Thoracic aorta (tissue), 2 donors: ENCODE results near the gene GMPPB. TPM values are rescaled to one million over a fixed set of nuclear protein-coding genes. Genes with fewer than 3 reads are reported as not detected.

Experiments used
- ATAC-seq: fragments of 150-250 bp; one replicate; pipeline ENCODE4 v1.8.0; 2017; ENCODE audit warnings: low read depth; ENCODE audit not compliant: insufficient number of reproducible peaks, low FRiP score
- DNase-seq: peaks from one replicate; pipeline ENCODE4 v3.0.0-alpha.2; 2020; ENCODE audit warnings: low spot score
- H3K27ac ChIP-seq, 2 donors: fragments of 200-600 bp; sonication (generic); 1 replicate in 1 of 2; 2 replicates in 1 of 2; pipeline ENCODE4 v1.5.1; 2016; ENCODE audit warnings: mild to moderate bottlenecking in 2 of 2, moderate library complexity in 2 of 2
- H3K27me3 ChIP-seq: fragments of 200-600 bp; sonication (generic); replicated peaks from 2 replicates; pipeline ENCODE4 v1.6.0; 2016; ENCODE audit warnings: mild to moderate bottlenecking; ENCODE audit not compliant: insufficient read depth
- H3K36me3 ChIP-seq: fragments of 200-600 bp; sonication (generic); one replicate; pipeline ENCODE4 v1.5.1; 2016
- H3K4me1 ChIP-seq, 2 donors: fragments of 200-600 bp; sonication (generic); 1 replicate in 1 of 2; 2 replicates in 1 of 2; pipeline versions ENCODE4 v1.5.1 to v1.6.0; 2016; ENCODE audit warnings: low read depth in 2 of 2, mild to moderate bottlenecking in 1 of 2; ENCODE audit not compliant: control insufficient read depth in 1 of 2
- H3K4me3 ChIP-seq: fragments of 200-600 bp; sonication (generic); 2 replicates; pipeline ENCODE4 v1.5.1; 2016; ENCODE audit warnings: mild to moderate bottlenecking
- H3K9me3 ChIP-seq: fragments of 200-600 bp; sonication (generic); 2 replicates; pipeline ENCODE4 v1.5.1; 2016
- total RNA-seq, 2 donors: library from RNA; depleted of rRNA; stranded (reverse); fragments of >200 nt; gene quantifications; one replicate each; pipeline versions ENCODE4 v1.1.0 to v1.2.3, GENCODE V29; 2016
- TF ChIP-seq, protein P1 (sequence below): fragments of 200-600 bp; sonication (generic); IDR thresholded peaks from one replicate; pipeline ENCODE4 v1.5.1; 2019; ENCODE audit warnings: antibody characterized with exemption

GMPPB gene
- total RNA-seq, 2 donors from 2014 or later = 30.5 to 43.1 TPM

GRCh38 chr3:49671291-49672288, 52.2 kb downstream of the GMPPB start:
- Histone ChIP-seq H3K36me3 (peaks cover 9% of the 10 kb centered on the region), H3K4me1 (peaks cover 11 to 16% of the 10 kb centered on the region in 2 donors), H3K4me3 (no peak overlapping the region), H3K27me3 (no peaks in the 10 kb centered on the region), H3K27ac (no peak overlapping the region), H3K9me3 (no peaks in the 10 kb centered on the region)
- no peak for ATAC-seq
- DNase-seq = no peak
- TF ChIP-seq, protein P1, sequence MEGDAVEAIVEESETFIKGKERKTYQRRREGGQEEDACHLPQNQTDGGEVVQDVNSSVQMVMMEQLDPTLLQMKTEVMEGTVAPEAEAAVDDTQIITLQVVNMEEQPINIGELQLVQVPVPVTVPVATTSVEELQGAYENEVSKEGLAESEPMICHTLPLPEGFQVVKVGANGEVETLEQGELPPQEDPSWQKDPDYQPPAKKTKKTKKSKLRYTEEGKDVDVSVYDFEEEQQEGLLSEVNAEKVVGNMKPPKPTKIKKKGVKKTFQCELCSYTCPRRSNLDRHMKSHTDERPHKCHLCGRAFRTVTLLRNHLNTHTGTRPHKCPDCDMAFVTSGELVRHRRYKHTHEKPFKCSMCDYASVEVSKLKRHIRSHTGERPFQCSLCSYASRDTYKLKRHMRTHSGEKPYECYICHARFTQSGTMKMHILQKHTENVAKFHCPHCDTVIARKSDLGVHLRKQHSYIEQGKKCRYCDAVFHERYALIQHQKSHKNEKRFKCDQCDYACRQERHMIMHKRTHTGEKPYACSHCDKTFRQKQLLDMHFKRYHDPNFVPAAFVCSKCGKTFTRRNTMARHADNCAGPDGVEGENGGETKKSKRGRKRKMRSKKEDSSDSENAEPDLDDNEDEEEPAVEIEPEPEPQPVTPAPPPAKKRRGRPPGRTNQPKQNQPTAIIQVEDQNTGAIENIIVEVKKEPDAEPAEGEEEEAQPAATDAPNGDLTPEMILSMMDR = peak; percentile 65

DNA sequence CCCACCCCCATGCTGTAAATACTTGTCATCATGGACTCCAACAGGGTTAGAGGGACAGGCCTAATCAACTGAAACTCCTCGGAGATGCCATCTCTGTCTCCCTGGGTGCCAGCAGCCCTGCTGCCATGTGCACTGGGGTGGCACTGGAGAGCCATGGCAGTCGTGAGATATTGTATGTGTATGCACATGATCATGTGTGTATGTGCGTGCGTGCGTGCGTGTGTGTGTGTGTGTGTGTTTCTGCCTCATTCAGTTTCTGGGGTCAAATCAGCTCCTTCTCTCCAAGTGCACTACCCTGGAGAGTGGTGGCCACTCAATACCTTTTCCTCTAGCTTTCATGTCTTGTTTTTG, 52.8 kb downstream of the GMPPB start:
- ATAC-seq = no peak
- Histone ChIP-seq H3K4me3 (no peak overlapping the region), H3K36me3 (peaks cover 2% of the 10 kb centered on the region), H3K27me3 (no peaks in the 10 kb centered on the region), H3K9me3 (no peaks in the 10 kb centered on the region), H3K4me1 (peaks cover 11 to 16% of the 10 kb centered on the region in 2 donors), H3K27ac (no peak overlapping the region)
- TF ChIP-seq, protein P1 = no peak
- no peak for DNase-seq

Other genes with a start within 250 kb of the GMPPB start
- gene BSN, start 169.5 kb downstream of the GMPPB start, total RNA-seq = under 1 TPM; 0.27 to 0.35 TPM
- gene APEH, start 49.6 kb downstream of the GMPPB start, total RNA-seq = 100 to 1,000 TPM in 1 of 2 donors, 10 to 100 TPM in 1; 57.6 to 108 TPM
- 1 to 10 TPM; 8.3 to 9.2 TPM for gene MST1, start 34.5 kb downstream of the GMPPB start, total RNA-seq
- 10 to 100 TPM; 28.3 to 29.4 TPM for gene RNF123, start 34.4 kb downstream of the GMPPB start, total RNA-seq
- 1 to 10 TPM; 3.0 to 5.8 TPM for gene AMIGO3, start 4.3 kb downstream of the GMPPB start, total RNA-seq
- 10 to 100 TPM; 56.6 to 69.0 TPM for gene IP6K1, start 62.6 kb upstream of the GMPPB start, total RNA-seq
- under 1 TPM in 1 of 2 donors, not detected in 1; 0.68 TPM for gene CDHR4, start 75.9 kb upstream of the GMPPB start, total RNA-seq
- 1 to 10 TPM; 6.4 to 9.2 TPM for gene INKA1, start 79.3 kb upstream of the GMPPB start, total RNA-seq
- 100 to 1,000 TPM in 1 of 2 donors, 10 to 100 TPM in 1; 74.1 to 119 TPM for gene UBA7, start 90.0 kb upstream of the GMPPB start, total RNA-seq
- gene TRAIP, start 132.6 kb upstream of the GMPPB start, total RNA-seq = 1 to 10 TPM; 2.3 to 3.2 TPM
- gene CAMKV, start 146.0 kb upstream of the GMPPB start, total RNA-seq = not detected
- 1 to 10 TPM; 3.7 to 7.7 TPM for gene MST1R, start 179.9 kb upstream of the GMPPB start, total RNA-seq
- gene MON1A, start 205.9 kb upstream of the GMPPB start, total RNA-seq = 10 to 100 TPM; 17.4 to 23.4 TPM
- gene RBM6, start 216.2 kb upstream of the GMPPB start, total RNA-seq = 100 to 1,000 TPM in 1 of 2 donors, 10 to 100 TPM in 1; 99.6 to 181 TPM